ENCODE results near the gene POGK. TPM values are rescaled to one million over a fixed set of nuclear protein-coding genes. Genes with fewer than 3 reads are reported as not detected.

POGK gene
- total and polyA plus RNA-seq, 9 of the 15 experiments (the other 6 are each of a cell fraction or from before 2014, with no cell fraction given), result 6.1 to 44.5 (median 24.3) TPM

GRCh38 chr1:166875302-166875733, 36.0 kb downstream of the POGK start (continued):
- TF ChIP-seq ZNF696 (CRISPR knock-in tag; conservative IDR thresholded peaks at IDR 0.05) (no peak), NFE2L1 (tag; IDR thresholded peaks at IDR 0.05; ENCODE audit: borderline replicate concordance, low read depth) (no peak), MAX (CRISPR knock-in tag; IDR thresholded peaks at IDR 0.05) (no peak), HINFP (tag; conservative IDR thresholded peaks at IDR 0.05; ENCODE audit: low read depth) (no peak), ZNF695 (CRISPR knock-in tag; IDR thresholded peaks at IDR 0.05) (no peak), FOXJ3 (CRISPR knock-in tag; IDR thresholded peaks at IDR 0.05) (no peak), SRSF7 (optimal IDR thresholded peaks at IDR 0.05; ENCODE audit: low read depth, low read length) (no peak), NR3C1 (CRISPR knock-in tag; IDR thresholded peaks at IDR 0.05) (no peak), CBX1 (IDR thresholded peaks at IDR 0.05; ENCODE audit: low read depth) (0 out of 2 replicates have a peak, but pooled peaks have one; percentile 72), ZNF384 (IDR thresholded peaks at IDR 0.05; ENCODE audit: low read depth, low read length) (no peak), ZNF512 (tag; IDR thresholded peaks at IDR 0.05) (0 out of 2 replicates have a peak, but pooled peaks have one; percentile 9), CBX3 (IDR thresholded peaks at IDR 0.05; ENCODE audit: borderline replicate concordance in 1 of 2, low read length in 2 of 2) (peak in 1 of 2 experiments; percentile 79; a peak in 1 of 3 replicates), ZNF57 (CRISPR knock-in tag; IDR thresholded peaks at IDR 0.05) (no peak), ZBTB40 (IDR thresholded peaks at IDR 0.05) (no peak), ZBTB40 (CRISPR knock-in tag; IDR thresholded peaks at IDR 0.05) (no peak), EP300 (IDR thresholded peaks at IDR 0.05; ENCODE audit: low read length) (no peak), NCOA1 (IDR thresholded peaks at IDR 0.05; ENCODE audit: low read depth) (no peak)
